Endothelial cell of umbilical vein (primary cell): Measurements from ENCODE around the gene CD200.

Source experiments
- EZH2 ChIP-seq: IDR thresholded peaks from 2 replicates; pipeline ENCODE4 v1.6.1; 2012; ENCODE audit warnings: borderline replicate concordance, low read depth, mild to moderate bottlenecking, moderate library complexity, low read length, inconsistent platforms; ENCODE audit not compliant: severe bottlenecking
- POLR2A ChIP-seq: IDR thresholded peaks from 2 replicates; pipeline ENCODE4 v1.6.1; 2012; ENCODE audit warnings: low read depth, mild to moderate bottlenecking, control low read depth, low read length
- POLR2AphosphoS5 ChIP-seq: IDR thresholded peaks from 2 replicates; pipeline ENCODE4 v1.6.1; 2012; ENCODE audit warnings: low read depth, mild to moderate bottlenecking, control low read depth, low read length, moderate library complexity; ENCODE audit not compliant: insufficient read depth
- TF ChIP-seq, protein P1 (sequence below), 2 donors: IDR thresholded peaks; 1 replicate in 1 of 2; 2 replicates in 1 of 2; pipeline ENCODE4 v1.5.1; 2011; ENCODE audit warnings: low read length in 2 of 2, mild to moderate bottlenecking in 2 of 2, moderate library complexity in 2 of 2, control low read depth in 1 of 2, inconsistent platforms in 1 of 2, low read depth in 1 of 2; ENCODE audit not compliant: insufficient read depth in 1 of 2; ENCODE audit errors: extremely low read depth in 1 of 2

GRCh38 chr3:112297714-112298113, 35.2 kb upstream of the CD200 start:
- no peak for TF ChIP-seq POLR2AphosphoS5
- no peak for TF ChIP-seq POLR2A
- TF ChIP-seq, protein P1, sequence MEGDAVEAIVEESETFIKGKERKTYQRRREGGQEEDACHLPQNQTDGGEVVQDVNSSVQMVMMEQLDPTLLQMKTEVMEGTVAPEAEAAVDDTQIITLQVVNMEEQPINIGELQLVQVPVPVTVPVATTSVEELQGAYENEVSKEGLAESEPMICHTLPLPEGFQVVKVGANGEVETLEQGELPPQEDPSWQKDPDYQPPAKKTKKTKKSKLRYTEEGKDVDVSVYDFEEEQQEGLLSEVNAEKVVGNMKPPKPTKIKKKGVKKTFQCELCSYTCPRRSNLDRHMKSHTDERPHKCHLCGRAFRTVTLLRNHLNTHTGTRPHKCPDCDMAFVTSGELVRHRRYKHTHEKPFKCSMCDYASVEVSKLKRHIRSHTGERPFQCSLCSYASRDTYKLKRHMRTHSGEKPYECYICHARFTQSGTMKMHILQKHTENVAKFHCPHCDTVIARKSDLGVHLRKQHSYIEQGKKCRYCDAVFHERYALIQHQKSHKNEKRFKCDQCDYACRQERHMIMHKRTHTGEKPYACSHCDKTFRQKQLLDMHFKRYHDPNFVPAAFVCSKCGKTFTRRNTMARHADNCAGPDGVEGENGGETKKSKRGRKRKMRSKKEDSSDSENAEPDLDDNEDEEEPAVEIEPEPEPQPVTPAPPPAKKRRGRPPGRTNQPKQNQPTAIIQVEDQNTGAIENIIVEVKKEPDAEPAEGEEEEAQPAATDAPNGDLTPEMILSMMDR (IDR thresholded peaks at IDR 0.05; ENCODE audit: extremely low read depth in 1 of 2, insufficient read depth in 1 of 2, low read depth in 1 of 2, low read length in 2 of 2): no peak
- TF ChIP-seq EZH2: no peak
